K562 (cell line): ENCODE measurements around the gene VWA1. TPM values are rescaled to one million over a fixed set of nuclear protein-coding genes. Genes with fewer than 3 reads are reported as not detected.
A peak's percentile ranks its signal among the peaks of the same experiment; 100 is the strongest.

ENCODE experiments used
- CCNT2 ChIP-seq: IDR thresholded peaks from 2 replicates; pipeline ENCODE4 v1.6.1; 2011; ENCODE audit warnings: borderline replicate concordance, low read depth, mild to moderate bottlenecking, moderate library complexity, mixed read lengths, low read length; ENCODE audit not compliant: insufficient read length; ENCODE audit errors: extremely low read depth
- DIDO1 ChIP-seq: fragments of 450-650 bp; IDR thresholded peaks from 2 replicates; pipeline ENCODE4 v1.6.1; 2016; ENCODE audit warnings: low read depth, missing biosample characterization, missing genetic modification characterization
- HDGF ChIP-seq: fragments of 450-650 bp; IDR thresholded peaks from 2 replicates; pipeline ENCODE4 v1.6.1; 2016
- HSF4 ChIP-seq: fragments of 250-450 bp; sonication (Bioruptor Pico); IDR thresholded peaks from 2 replicates; pipeline ENCODE4 v2.1.2; 2022; ENCODE audit warnings: mild to moderate bottlenecking, moderate library complexity, borderline replicate concordance
- L3MBTL2 ChIP-seq: fragments of 450-650 bp; IDR thresholded peaks from 2 replicates; pipeline ENCODE4 v1.6.1; 2016; ENCODE audit warnings: mild to moderate bottlenecking, moderate library complexity
- LCOR ChIP-seq: sonication (generic); formaldehyde crosslinking; IDR thresholded peaks from 2 replicates; pipeline ENCODE4 v1.8.0; 2022; ENCODE audit warnings: mild to moderate bottlenecking, missing genetic modification reagents
- MAZ ChIP-seq, 2 experiments: fragments of 450-650 bp in 1 of 2; sonication (generic) in 1 of 2; formaldehyde crosslinking; IDR thresholded peaks in 1 of 2; conservative IDR thresholded peaks in 1 of 2; 2 replicates each; pipeline versions ENCODE4 v1.4.0 to v1.5.0; 2020; ENCODE audit warnings: mild to moderate bottlenecking in 1 of 2, missing genetic modification reagents in 1 of 2
- MYC ChIP-seq, 2 experiments: fragments of 250-450 bp in 1 of 2; sonication (Bioruptor Pico) in 1 of 2; IDR thresholded peaks; 2 replicates each; pipeline versions ENCODE4 v1.5.1 to v1.6.1; 2012 to 2021; ENCODE audit warnings: low read depth in 2 of 2, borderline replicate concordance in 1 of 2, improper control_type of control experiment in 1 of 2, low read length in 1 of 2, mild to moderate bottlenecking in 1 of 2, moderate library complexity in 1 of 2
- NFATC3 ChIP-seq: fragments of 450-650 bp; IDR thresholded peaks from 2 replicates; pipeline ENCODE4 v1.6.1; 2017; ENCODE audit warnings: mild to moderate bottlenecking
- polyA plus RNA-seq, 8 experiments: library from polyadenylated mRNA; depleted of rRNA in 4 of 8; stranded (reverse) in 5 of 8; unstranded in 3 of 8; fragments of >200 nt; fragmentation: Nextera tagmentation in 2 of 8; fragmentation: Illumina TruSeq in 1 of 8; extraction: Ambion mirVana in 2 of 8; extraction: Trizol in 1 of 8; gene quantifications; 2 replicates each; pipeline versions ENCODE4 v1.2.1 to v1.2.3, GENCODE V29; 2011 to 2014; ENCODE audit warnings: inconsistent platforms in 1 of 8, missing spikeins in 1 of 8
- total RNA-seq, 7 experiments: library from RNA; depleted of rRNA in 6 of 7; stranded (reverse); fragments of >200 nt in 6 of 7; fragmentation: Illumina TruSeq in 2 of 7; extraction: Trizol in 2 of 7; gene quantifications; 2 replicates each; pipeline versions ENCODE4 v1.2.1 to v1.2.3, GENCODE V29; 2011 to 2021; ENCODE audit warnings: low replicate concordance in 1 of 7
- TF ChIP-seq, protein P1 (sequence below), 2 experiments: fragments of 450-650 bp; conservative IDR thresholded peaks; 2 replicates each; pipeline ENCODE4 v1.6.1; 2017; ENCODE audit warnings: mild to moderate bottlenecking in 2 of 2, moderate library complexity in 2 of 2
- TF ChIP-seq, protein P2 (sequence below): fragments of 450-650 bp; IDR thresholded peaks from 2 replicates; pipeline ENCODE4 v1.6.1; 2016; ENCODE audit warnings: antibody characterized with exemption
- TF ChIP-seq, protein P3 (sequence below): sonication (generic); formaldehyde crosslinking; IDR thresholded peaks from 2 replicates; pipeline ENCODE4 v1.8.0; 2022; ENCODE audit warnings: mild to moderate bottlenecking, missing genetic modification reagents
- TF ChIP-seq, protein P4 (sequence below): sonication (generic); formaldehyde crosslinking; IDR thresholded peaks from 2 replicates; pipeline ENCODE4 v1.8.0; 2022; ENCODE audit warnings: mild to moderate bottlenecking, missing genetic modification reagents
- TF ChIP-seq, protein P5 (sequence below): fragments of 250-450 bp; sonication (Bioruptor Pico); IDR thresholded peaks from 2 replicates; pipeline ENCODE4 v1.8.0; 2022; ENCODE audit warnings: inconsistent platforms

The VWA1 gene
- total and polyA plus RNA-seq, 9 of the 15 experiments (the other 6 are each of a cell fraction or from before 2014, with no cell fraction given) = 0.01 to 6.4 (median 0.85) TPM

DNA sequence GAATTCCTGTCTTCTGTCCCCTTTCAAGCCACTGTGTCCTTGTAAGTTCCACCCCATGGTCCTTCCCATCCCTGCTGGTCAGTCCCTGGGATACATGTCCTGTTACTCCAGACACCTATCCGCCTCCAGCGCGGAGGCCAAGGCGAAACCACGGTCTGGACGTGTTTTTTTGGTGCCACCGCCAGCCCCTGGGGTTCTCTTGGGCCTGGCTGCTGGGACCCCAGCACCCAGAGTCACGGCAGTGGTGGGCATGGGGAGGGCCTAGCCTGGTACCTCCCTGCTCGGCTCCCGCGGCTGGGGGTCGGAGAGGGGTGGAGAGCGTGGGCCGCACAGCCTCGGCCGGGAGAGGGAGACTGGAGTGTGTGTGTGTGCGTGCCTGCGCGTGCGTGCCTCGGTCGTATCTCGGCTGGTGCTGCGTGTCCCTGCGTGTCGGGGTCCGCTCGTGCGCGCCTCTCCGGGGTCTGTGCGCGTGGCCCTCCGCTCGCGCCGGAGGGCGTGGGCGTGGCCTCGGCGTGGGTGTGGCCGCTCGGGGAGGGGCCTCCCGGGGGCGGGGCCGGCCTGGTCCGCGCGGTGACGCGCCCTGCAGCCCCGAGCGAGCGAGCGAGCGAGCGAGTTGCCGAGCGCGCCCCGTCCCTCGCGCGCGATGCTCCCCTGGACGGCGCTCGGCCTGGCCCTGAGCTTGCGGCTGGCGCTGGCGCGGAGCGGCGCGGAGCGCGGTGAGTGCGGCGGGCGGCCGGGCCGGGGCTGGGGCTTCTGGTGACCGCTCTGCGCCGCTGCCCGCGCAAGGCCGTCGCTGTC is at the start of gene VWA1 (continued):
- TF ChIP-seq, protein P1, sequence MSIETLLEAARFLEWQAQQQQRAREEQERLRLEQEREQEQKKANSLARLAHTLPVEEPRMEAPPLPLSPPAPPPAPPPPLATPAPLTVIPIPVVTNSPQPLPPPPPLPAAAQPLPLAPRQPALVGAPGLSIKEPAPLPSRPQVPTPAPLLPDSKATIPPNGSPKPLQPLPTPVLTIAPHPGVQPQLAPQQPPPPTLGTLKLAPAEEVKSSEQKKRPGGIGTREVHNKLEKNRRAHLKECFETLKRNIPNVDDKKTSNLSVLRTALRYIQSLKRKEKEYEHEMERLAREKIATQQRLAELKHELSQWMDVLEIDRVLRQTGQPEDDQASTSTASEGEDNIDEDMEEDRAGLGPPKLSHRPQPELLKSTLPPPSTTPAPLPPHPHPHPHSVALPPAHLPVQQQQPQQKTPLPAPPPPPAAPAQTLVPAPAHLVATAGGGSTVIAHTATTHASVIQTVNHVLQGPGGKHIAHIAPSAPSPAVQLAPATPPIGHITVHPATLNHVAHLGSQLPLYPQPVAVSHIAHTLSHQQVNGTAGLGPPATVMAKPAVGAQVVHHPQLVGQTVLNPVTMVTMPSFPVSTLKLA (conservative IDR thresholded peaks at IDR 0.05) = peak in 1 of 2 experiments; percentile 50; a peak in 3 of 4 replicates
- no peak for TF ChIP-seq HSF4 (CRISPR knock-in tag)
- peak; percentile 29 to 56; a peak in 2 of 4 replicates for TF ChIP-seq MAZ (CRISPR knock-in tag; conservative IDR thresholded peaks at IDR 0.05 in 1 of 2, IDR thresholded peaks at IDR 0.05 in 1 of 2)
- TF ChIP-seq DIDO1 (tag) = no peak
- TF ChIP-seq, protein P2, sequence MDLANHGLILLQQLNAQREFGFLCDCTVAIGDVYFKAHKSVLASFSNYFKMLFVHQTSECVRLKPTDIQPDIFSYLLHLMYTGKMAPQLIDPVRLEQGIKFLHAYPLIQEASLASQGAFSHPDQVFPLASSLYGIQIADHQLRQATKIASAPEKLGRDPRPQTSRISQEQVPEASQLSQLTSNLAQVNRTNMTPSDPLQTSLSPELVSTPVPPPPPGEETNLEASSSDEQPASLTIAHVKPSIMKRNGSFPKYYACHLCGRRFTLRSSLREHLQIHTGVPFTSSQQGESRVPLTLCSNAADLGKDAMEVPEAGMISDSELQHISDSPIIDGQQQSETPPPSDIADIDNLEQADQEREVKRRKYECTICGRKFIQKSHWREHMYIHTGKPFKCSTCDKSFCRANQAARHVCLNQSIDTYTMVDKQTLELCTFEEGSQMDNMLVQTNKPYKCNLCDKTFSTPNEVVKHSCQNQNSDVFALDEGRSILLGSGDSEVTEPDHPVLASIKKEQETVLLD = 0 out of 2 replicates have a peak, but pooled peaks have one; percentile 48
- TF ChIP-seq, protein P3, sequence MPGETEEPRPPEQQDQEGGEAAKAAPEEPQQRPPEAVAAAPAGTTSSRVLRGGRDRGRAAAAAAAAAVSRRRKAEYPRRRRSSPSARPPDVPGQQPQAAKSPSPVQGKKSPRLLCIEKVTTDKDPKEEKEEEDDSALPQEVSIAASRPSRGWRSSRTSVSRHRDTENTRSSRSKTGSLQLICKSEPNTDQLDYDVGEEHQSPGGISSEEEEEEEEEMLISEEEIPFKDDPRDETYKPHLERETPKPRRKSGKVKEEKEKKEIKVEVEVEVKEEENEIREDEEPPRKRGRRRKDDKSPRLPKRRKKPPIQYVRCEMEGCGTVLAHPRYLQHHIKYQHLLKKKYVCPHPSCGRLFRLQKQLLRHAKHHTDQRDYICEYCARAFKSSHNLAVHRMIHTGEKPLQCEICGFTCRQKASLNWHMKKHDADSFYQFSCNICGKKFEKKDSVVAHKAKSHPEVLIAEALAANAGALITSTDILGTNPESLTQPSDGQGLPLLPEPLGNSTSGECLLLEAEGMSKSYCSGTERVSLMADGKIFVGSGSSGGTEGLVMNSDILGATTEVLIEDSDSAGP (CRISPR knock-in tag) = no peak
- TF ChIP-seq LCOR (CRISPR knock-in tag) = no peak
- peak; percentile 81; the same call in 1 of the 2 replicates for TF ChIP-seq HDGF
- TF ChIP-seq CCNT2 = peak; percentile 47
- no peak for TF ChIP-seq NFATC3
- TF ChIP-seq, protein P4, sequence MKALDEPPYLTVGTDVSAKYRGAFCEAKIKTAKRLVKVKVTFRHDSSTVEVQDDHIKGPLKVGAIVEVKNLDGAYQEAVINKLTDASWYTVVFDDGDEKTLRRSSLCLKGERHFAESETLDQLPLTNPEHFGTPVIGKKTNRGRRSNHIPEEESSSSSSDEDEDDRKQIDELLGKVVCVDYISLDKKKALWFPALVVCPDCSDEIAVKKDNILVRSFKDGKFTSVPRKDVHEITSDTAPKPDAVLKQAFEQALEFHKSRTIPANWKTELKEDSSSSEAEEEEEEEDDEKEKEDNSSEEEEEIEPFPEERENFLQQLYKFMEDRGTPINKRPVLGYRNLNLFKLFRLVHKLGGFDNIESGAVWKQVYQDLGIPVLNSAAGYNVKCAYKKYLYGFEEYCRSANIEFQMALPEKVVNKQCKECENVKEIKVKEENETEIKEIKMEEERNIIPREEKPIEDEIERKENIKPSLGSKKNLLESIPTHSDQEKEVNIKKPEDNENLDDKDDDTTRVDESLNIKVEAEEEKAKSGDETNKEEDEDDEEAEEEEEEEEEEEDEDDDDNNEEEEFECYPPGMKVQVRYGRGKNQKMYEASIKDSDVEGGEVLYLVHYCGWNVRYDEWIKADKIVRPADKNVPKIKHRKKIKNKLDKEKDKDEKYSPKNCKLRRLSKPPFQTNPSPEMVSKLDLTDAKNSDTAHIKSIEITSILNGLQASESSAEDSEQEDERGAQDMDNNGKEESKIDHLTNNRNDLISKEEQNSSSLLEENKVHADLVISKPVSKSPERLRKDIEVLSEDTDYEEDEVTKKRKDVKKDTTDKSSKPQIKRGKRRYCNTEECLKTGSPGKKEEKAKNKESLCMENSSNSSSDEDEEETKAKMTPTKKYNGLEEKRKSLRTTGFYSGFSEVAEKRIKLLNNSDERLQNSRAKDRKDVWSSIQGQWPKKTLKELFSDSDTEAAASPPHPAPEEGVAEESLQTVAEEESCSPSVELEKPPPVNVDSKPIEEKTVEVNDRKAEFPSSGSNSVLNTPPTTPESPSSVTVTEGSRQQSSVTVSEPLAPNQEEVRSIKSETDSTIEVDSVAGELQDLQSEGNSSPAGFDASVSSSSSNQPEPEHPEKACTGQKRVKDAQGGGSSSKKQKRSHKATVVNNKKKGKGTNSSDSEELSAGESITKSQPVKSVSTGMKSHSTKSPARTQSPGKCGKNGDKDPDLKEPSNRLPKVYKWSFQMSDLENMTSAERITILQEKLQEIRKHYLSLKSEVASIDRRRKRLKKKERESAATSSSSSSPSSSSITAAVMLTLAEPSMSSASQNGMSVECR (CRISPR knock-in tag) = 0 out of 2 replicates have a peak, but pooled peaks have one; percentile 58
- TF ChIP-seq MYC (IDR thresholded peaks at IDR 0.05; ENCODE audit: low read depth, low read length) = peak; percentile 68
- TF ChIP-seq MYC (CRISPR knock-in tag; IDR thresholded peaks at IDR 0.05; ENCODE audit: borderline replicate concordance, low read depth) = no peak
- TF ChIP-seq, protein P5, sequence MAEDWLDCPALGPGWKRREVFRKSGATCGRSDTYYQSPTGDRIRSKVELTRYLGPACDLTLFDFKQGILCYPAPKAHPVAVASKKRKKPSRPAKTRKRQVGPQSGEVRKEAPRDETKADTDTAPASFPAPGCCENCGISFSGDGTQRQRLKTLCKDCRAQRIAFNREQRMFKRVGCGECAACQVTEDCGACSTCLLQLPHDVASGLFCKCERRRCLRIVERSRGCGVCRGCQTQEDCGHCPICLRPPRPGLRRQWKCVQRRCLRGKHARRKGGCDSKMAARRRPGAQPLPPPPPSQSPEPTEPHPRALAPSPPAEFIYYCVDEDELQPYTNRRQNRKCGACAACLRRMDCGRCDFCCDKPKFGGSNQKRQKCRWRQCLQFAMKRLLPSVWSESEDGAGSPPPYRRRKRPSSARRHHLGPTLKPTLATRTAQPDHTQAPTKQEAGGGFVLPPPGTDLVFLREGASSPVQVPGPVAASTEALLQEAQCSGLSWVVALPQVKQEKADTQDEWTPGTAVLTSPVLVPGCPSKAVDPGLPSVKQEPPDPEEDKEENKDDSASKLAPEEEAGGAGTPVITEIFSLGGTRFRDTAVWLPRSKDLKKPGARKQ (CRISPR knock-in tag) = no peak
- TF ChIP-seq L3MBTL2 = peak; percentile 75
